Liver (tissue), 9 donors: ENCODE data around the gene INPP5A. TPM values are rescaled to one million over a fixed set of nuclear protein-coding genes. Genes with fewer than 3 reads are reported as not detected.

Experiments used
- DNase-seq: peaks from one replicate; pipeline ENCODE4 v3.0.0-alpha.2; 2017; ENCODE audit warnings: low spot score
- H3K27ac ChIP-seq, 2 donors: one replicate each; pipeline ENCODE4 v1.7.0; 2013; ENCODE audit warnings: inconsistent platforms in 2 of 2, low read length in 2 of 2, control low read depth in 1 of 2, low read depth in 1 of 2, mild to moderate bottlenecking in 1 of 2
- H3K27me3 ChIP-seq, 4 donors: one replicate each; pipeline versions ENCODE4 v1.6.1 to v1.7.0; 2013; ENCODE audit warnings: low read length in 3 of 4, inconsistent platforms in 1 of 4, mild to moderate bottlenecking in 1 of 4, moderate library complexity in 1 of 4; ENCODE audit not compliant: control insufficient read depth in 4 of 4, insufficient read depth in 4 of 4
- H3K36me3 ChIP-seq, 4 donors: one replicate each; pipeline versions ENCODE4 v1.6.1 to v1.7.0; 2013; ENCODE audit warnings: low read length in 3 of 4, mild to moderate bottlenecking in 3 of 4, low read depth in 1 of 4, moderate library complexity in 1 of 4; ENCODE audit not compliant: control insufficient read depth in 4 of 4, insufficient read depth in 3 of 4
- H3K4me1 ChIP-seq, 4 donors: one replicate each; pipeline versions ENCODE4 v1.6.1 to v1.7.0; 2013; ENCODE audit warnings: low read length in 3 of 4, mild to moderate bottlenecking in 3 of 4, moderate library complexity in 1 of 4; ENCODE audit not compliant: control insufficient read depth in 4 of 4, insufficient read depth in 4 of 4
- H3K4me3 ChIP-seq, 3 donors: one replicate each; pipeline versions ENCODE4 v1.6.1 to v1.7.0; 2013; ENCODE audit warnings: low read length in 3 of 3, control low read depth in 1 of 3, low read depth in 1 of 3, mild to moderate bottlenecking in 1 of 3
- H3K9ac ChIP-seq, 2 donors: one replicate each; pipeline ENCODE4 v1.7.0; 2013; ENCODE audit warnings: low read length in 2 of 2, mild to moderate bottlenecking in 2 of 2, moderate library complexity in 2 of 2, control low read depth in 1 of 2, low read depth in 1 of 2
- H3K9me3 ChIP-seq, 4 donors: one replicate each; pipeline versions ENCODE4 v1.6.1 to v1.7.0; 2013; ENCODE audit warnings: low read length in 3 of 4; ENCODE audit not compliant: control insufficient read depth in 4 of 4
- FOXA1 ChIP-seq: IDR thresholded peaks from 2 replicates; pipeline ENCODE4 v1.6.1; 2016; ENCODE audit warnings: antibody characterized with exemption
- FOXA2 ChIP-seq: IDR thresholded peaks from 2 replicates; pipeline ENCODE4 v1.6.1; 2016; ENCODE audit warnings: antibody characterized with exemption
- GABPA ChIP-seq, 2 donors: IDR thresholded peaks in 1 of 2; conservative IDR thresholded peaks in 1 of 2; 2 replicates each; pipeline ENCODE4 v1.6.1; 2016; ENCODE audit warnings: antibody characterized with exemption in 2 of 2, mild to moderate bottlenecking in 1 of 2, moderate library complexity in 1 of 2
- HNF4G ChIP-seq: IDR thresholded peaks from 2 replicates; pipeline ENCODE4 v1.6.1; 2016; ENCODE audit warnings: antibody characterized with exemption
- JUND ChIP-seq, 2 donors: IDR thresholded peaks; 2 replicates each; pipeline ENCODE4 v1.6.1; 2016; ENCODE audit warnings: antibody characterized with exemption in 2 of 2
- NR2F2 ChIP-seq: IDR thresholded peaks from 2 replicates; pipeline ENCODE4 v1.6.1; 2016; ENCODE audit warnings: antibody characterized with exemption
- RAD21 ChIP-seq, 2 donors: IDR thresholded peaks; 2 replicates each; pipeline ENCODE4 v1.6.1; 2016; ENCODE audit warnings: antibody characterized with exemption in 2 of 2, mild to moderate bottlenecking in 2 of 2
- RXRA ChIP-seq, 2 donors: IDR thresholded peaks; 2 replicates each; pipeline ENCODE4 v1.6.1; 2017 to 2018; ENCODE audit warnings: antibody characterized with exemption in 2 of 2, mild to moderate bottlenecking in 1 of 2
- SP1 ChIP-seq: IDR thresholded peaks from 2 replicates; pipeline ENCODE4 v1.6.1; 2018; ENCODE audit warnings: antibody characterized with exemption, mild to moderate bottlenecking
- TAF1 ChIP-seq: conservative IDR thresholded peaks from 2 replicates; pipeline ENCODE4 v1.6.1; 2016; ENCODE audit warnings: antibody characterized with exemption, mild to moderate bottlenecking
- WGBS: extraction: QIAGEN DNeasy Blood & Tissue Kit; methylation state at CpG from one replicate; pipeline ENCODE4 v1.1.7; 2013; 5-methylcytosine and 5-hydroxymethylcytosine counted together
- polyA plus RNA-seq, 2 donors: library from polyadenylated mRNA; stranded (reverse) in 1 of 2; unstranded in 1 of 2; fragments of 200-250 nt in 1 of 2; fragments of >200 nt in 1 of 2; fragmentation: Nextera tagmentation in 1 of 2; extraction: Ambion mirVana in 1 of 2; gene quantifications; one replicate each; pipeline versions ENCODE4 v1.2.1 to v1.2.3, GENCODE V29; 2013 to 2015
- total RNA-seq, 2 donors: library from RNA; depleted of rRNA; stranded (reverse); fragments of >200 nt; gene quantifications; one replicate each; pipeline ENCODE4 v1.2.3, GENCODE V29; 2014
- TF ChIP-seq, protein P1 (sequence below): fragments of 150-350 bp; IDR thresholded peaks from 2 replicates; pipeline ENCODE4 v1.5.1; 2017; ENCODE audit warnings: improper control_type of control experiment, low read depth, low read length; ENCODE audit not compliant: missing input control
- TF ChIP-seq, protein P2 (sequence below): IDR thresholded peaks from 2 replicates; pipeline ENCODE4 v1.6.1; 2016; ENCODE audit warnings: antibody characterized with exemption, mild to moderate bottlenecking
- TF ChIP-seq, protein P3 (sequence below): IDR thresholded peaks from 2 replicates; pipeline ENCODE4 v1.6.1; 2016; ENCODE audit warnings: antibody characterized with exemption
- donor health status: healthy.
- donor health status: healthy.
- donor health status: healthy.
- donor health status: healthy.
- donor health status: healthy.

The INPP5A gene
- total and polyA plus RNA-seq, 4 donors: 4.3 to 26.5 (median 10.9) TPM

DNA sequence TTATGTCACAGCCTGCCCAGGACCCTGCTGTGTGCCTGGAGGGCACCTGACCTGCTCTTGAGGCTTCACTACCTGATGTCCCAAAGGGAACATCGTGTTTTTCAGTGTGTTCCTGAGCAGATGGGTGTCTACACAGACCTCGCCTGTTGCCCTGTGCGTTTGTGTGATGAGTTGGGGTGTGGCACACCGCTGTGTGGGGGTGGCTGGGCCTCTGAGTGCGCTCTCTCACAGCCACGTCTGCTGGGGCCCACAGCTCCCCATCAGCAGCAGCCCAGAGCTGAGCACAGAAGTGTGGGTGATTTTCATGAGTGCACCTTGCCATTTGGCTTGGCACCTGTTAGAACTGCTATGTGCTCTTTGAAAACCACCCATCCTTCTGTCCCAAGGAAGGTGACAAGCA, 126.8 kb downstream of the INPP5A start (continued):
- TF ChIP-seq, protein P1, sequence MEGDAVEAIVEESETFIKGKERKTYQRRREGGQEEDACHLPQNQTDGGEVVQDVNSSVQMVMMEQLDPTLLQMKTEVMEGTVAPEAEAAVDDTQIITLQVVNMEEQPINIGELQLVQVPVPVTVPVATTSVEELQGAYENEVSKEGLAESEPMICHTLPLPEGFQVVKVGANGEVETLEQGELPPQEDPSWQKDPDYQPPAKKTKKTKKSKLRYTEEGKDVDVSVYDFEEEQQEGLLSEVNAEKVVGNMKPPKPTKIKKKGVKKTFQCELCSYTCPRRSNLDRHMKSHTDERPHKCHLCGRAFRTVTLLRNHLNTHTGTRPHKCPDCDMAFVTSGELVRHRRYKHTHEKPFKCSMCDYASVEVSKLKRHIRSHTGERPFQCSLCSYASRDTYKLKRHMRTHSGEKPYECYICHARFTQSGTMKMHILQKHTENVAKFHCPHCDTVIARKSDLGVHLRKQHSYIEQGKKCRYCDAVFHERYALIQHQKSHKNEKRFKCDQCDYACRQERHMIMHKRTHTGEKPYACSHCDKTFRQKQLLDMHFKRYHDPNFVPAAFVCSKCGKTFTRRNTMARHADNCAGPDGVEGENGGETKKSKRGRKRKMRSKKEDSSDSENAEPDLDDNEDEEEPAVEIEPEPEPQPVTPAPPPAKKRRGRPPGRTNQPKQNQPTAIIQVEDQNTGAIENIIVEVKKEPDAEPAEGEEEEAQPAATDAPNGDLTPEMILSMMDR: no peak
- no peak for TF ChIP-seq RXRA (IDR thresholded peaks at IDR 0.05)

DNA sequence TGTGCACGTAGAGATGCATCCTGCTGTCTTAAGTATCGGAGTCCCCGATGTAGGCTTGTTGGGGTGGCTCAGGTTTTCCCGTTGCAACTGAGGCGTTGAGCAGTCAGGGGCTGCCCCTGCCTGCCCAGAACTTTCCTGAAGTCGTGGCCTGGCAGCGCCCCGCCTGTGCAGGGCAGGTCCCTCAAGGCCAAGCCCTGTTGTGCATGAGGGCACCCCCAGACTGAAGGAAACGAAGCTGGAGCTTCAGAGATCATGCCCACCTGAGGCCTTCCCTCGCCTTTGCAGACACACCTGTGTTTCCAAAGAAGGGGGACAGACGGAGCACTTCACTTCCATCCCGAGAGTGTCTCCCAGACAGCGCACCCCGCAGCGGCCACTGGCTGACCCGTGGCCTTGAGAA, 127.3 kb downstream of the INPP5A start:
- no peak overlapping the region for H3K27ac ChIP-seq
- no peaks in the 10 kb centered on the region for H3K4me1 ChIP-seq
- DNase-seq: no peak
- H3K9ac ChIP-seq: no peak overlapping the region
- no peak overlapping the region for H3K4me3 ChIP-seq
- TF ChIP-seq, protein P1: no peak
- no peak for TF ChIP-seq RAD21 (IDR thresholded peaks at IDR 0.05)
- no peak for TF ChIP-seq NR2F2
- TF ChIP-seq, protein P2, sequence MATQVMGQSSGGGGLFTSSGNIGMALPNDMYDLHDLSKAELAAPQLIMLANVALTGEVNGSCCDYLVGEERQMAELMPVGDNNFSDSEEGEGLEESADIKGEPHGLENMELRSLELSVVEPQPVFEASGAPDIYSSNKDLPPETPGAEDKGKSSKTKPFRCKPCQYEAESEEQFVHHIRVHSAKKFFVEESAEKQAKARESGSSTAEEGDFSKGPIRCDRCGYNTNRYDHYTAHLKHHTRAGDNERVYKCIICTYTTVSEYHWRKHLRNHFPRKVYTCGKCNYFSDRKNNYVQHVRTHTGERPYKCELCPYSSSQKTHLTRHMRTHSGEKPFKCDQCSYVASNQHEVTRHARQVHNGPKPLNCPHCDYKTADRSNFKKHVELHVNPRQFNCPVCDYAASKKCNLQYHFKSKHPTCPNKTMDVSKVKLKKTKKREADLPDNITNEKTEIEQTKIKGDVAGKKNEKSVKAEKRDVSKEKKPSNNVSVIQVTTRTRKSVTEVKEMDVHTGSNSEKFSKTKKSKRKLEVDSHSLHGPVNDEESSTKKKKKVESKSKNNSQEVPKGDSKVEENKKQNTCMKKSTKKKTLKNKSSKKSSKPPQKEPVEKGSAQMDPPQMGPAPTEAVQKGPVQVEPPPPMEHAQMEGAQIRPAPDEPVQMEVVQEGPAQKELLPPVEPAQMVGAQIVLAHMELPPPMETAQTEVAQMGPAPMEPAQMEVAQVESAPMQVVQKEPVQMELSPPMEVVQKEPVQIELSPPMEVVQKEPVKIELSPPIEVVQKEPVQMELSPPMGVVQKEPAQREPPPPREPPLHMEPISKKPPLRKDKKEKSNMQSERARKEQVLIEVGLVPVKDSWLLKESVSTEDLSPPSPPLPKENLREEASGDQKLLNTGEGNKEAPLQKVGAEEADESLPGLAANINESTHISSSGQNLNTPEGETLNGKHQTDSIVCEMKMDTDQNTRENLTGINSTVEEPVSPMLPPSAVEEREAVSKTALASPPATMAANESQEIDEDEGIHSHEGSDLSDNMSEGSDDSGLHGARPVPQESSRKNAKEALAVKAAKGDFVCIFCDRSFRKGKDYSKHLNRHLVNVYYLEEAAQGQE: no peak
- TF ChIP-seq TAF1: no peak
- no peak for TF ChIP-seq FOXA1
- TF ChIP-seq HNF4G: no peak
- TF ChIP-seq, protein P3, sequence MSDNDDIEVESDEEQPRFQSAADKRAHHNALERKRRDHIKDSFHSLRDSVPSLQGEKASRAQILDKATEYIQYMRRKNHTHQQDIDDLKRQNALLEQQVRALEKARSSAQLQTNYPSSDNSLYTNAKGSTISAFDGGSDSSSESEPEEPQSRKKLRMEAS: no peak
- TF ChIP-seq JUND (IDR thresholded peaks at IDR 0.05): no peak
- TF ChIP-seq GABPA (IDR thresholded peaks at IDR 0.05 in 1 of 2, conservative IDR thresholded peaks at IDR 0.05 in 1 of 2): no peak
- no peak for TF ChIP-seq RXRA (IDR thresholded peaks at IDR 0.05)
- TF ChIP-seq FOXA2: no peak
- no peak for TF ChIP-seq SP1
- no peaks in the 10 kb centered on the region for H3K27me3 ChIP-seq
- H3K36me3 ChIP-seq: peaks cover 2 to 10% (median 4%) of the 10 kb centered on the region in 4 donors
- 95% methylated on average over 16 of the region's 16 CpGs for WGBS
- no peaks in the 10 kb centered on the region for H3K9me3 ChIP-seq
